Measurements from ENCODE around the gene CRHR2. TPM values are rescaled to one million over a fixed set of nuclear protein-coding genes. Genes with fewer than 3 reads are reported as not detected.

The CRHR2 gene
- polyA plus RNA-seq, 2 of the 4 experiments (the other 2 are of a cell fraction) = not detected

- WGBS (ENCODE audit: missing lambda C conversion rate) = 93% methylated on average over 2 of the region's 2 CpGs
- Histone ChIP-seq H3K4me1 (peaks cover 6% of the 10 kb centered on the region; the same call in 2 of the 3 replicates), H3K4me3 (no peak overlapping the region), H3K4me2 (no peak overlapping the region), H3K9me3 (no peaks in the 10 kb centered on the region), H3K27ac (no peak overlapping the region)
- POLR2A ChIA-PET = no interaction called here
- DNase-seq (ENCODE audit: low read depth in 1 of 2, low spot score in 1 of 2) = no peak
- CTCF ChIA-PET = interaction anchor here (2.3 to 2.7 kb wide), 2 partner anchors 10 to 15 kb away, joined by 8 to 31 read pairs; no protein-coding TSS in a partner anchor
- no peak for TF ChIP-seq BHLHE40 (IDR thresholded peaks at IDR 0.05; ENCODE audit: low read depth, low read length)
- ATAC-seq = no peak
- no peak for FAIRE-seq
These were observed 47.8 kb upstream of the CRHR2 start for GRCh38 chr7:30730097-30730496.

- Histone ChIP-seq H3K27ac (no peak overlapping the region), H3K9me3 (no peaks in the 10 kb centered on the region), H3K4me2 (no peak overlapping the region), H3K4me3 (no peak overlapping the region), H3K4me1 (peaks cover 6% of the 10 kb centered on the region; the same call in 2 of the 3 replicates)
- no peak for DNase-seq (ENCODE audit: low read depth in 1 of 2, low spot score in 1 of 2)
- FAIRE-seq = no peak
- POLR2A ChIA-PET = no interaction called here
- ATAC-seq = no peak
- CTCF ChIA-PET = interaction anchor here (0.5 to 2.7 kb wide), 3 partner anchors 11 to 468 kb away, joined by 3 to 31 read pairs (median 4); no protein-coding TSS in a partner anchor
- TF ChIP-seq EHMT2 (IDR thresholded peaks at IDR 0.05; ENCODE audit: low read depth) (no peak), EHF (CRISPR knock-in tag; IDR thresholded peaks at IDR 0.05) (no peak), REST (IDR thresholded peaks at IDR 0.05) (no peak), CBX8 (IDR thresholded peaks at IDR 0.05) (no peak), HES2 (IDR thresholded peaks at IDR 0.05) (no peak), MAFK (IDR thresholded peaks at IDR 0.05; ENCODE audit: partially characterized antibody) (no peak), JUNB (IDR thresholded peaks at IDR 0.05) (no peak), ZFP36 (IDR thresholded peaks at IDR 0.05; ENCODE audit: borderline replicate concordance, partially characterized antibody) (no peak), ELK1 (IDR thresholded peaks at IDR 0.05; ENCODE audit: low read depth, low read length) (no peak), SREBF2 (IDR thresholded peaks at IDR 0.05) (no peak)
- WGBS (ENCODE audit: missing lambda C conversion rate) = 10% methylated on average over 2 of the region's 2 CpGs
These were observed 47.4 kb upstream of the CRHR2 start for GRCh38 chr7:30729642-30730041.

- no peak overlapping the region for H3K27ac ChIP-seq
- TF ChIP-seq RFX5 (IDR thresholded peaks at IDR 0.05) = no peak
- H3K4me1 ChIP-seq = peaks cover 6% of the 10 kb centered on the region; the same call in 2 of the 3 replicates
- DNase-seq (ENCODE audit: low read depth in 1 of 2, low spot score in 1 of 2) (no peak), ATAC-seq (no peak), FAIRE-seq (no peak)
- 39% methylated on average over 6 of the region's 6 CpGs for WGBS (ENCODE audit: missing lambda C conversion rate)
- H3K4me3 ChIP-seq = no peak overlapping the region
- H3K4me2 ChIP-seq = no peak overlapping the region
- no peaks in the 10 kb centered on the region for H3K9me3 ChIP-seq
- ChIA-PET POLR2A (no interaction called here), CTCF (interaction anchor here (1.1 to 6.3 kb wide), 4 partner anchors 11 to 453 kb away, joined by 3 to 48 read pairs (median 17); no protein-coding TSS in a partner anchor)
These were observed 46.4 kb upstream of the CRHR2 start for GRCh38 chr7:30728591-30729100.

- CTCF ChIA-PET = interaction anchor here (0.7 to 6.3 kb wide), 3 partner anchors 12 to 102 kb away, joined by 3 to 48 read pairs (median 5); no protein-coding TSS in a partner anchor
- no peak; a peak in 1 of 6 replicates for ATAC-seq
- 47% methylated on average over 7 of the region's 8 CpGs for WGBS (ENCODE audit: missing lambda C conversion rate)
- no peak overlapping the region for H3K27ac ChIP-seq
- POLR2A ChIA-PET = no interaction called here
- no peak for FAIRE-seq
- no peak for DNase-seq (ENCODE audit: low read depth in 1 of 2, low spot score in 1 of 2)
- no peak overlapping the region for H3K4me3 ChIP-seq
- no peaks in the 10 kb centered on the region for H3K9me3 ChIP-seq
- H3K4me2 ChIP-seq = no peak overlapping the region
- H3K4me1 ChIP-seq = peaks cover 6% of the 10 kb centered on the region; the same call in 2 of the 3 replicates
- TF ChIP-seq ELK1 (IDR thresholded peaks at IDR 0.05; ENCODE audit: low read depth, low read length) = no peak
- TF ChIP-seq HEYL (CRISPR knock-in tag; IDR thresholded peaks at IDR 0.05) = no peak
- no peak for TF ChIP-seq CHD2 (IDR thresholded peaks at IDR 0.05; ENCODE audit: low read length, partially characterized antibody)
- TF ChIP-seq RCOR1 (IDR thresholded peaks at IDR 0.05; ENCODE audit: low read depth, low read length) = no peak
- TF ChIP-seq HOXA7 (CRISPR knock-in tag; IDR thresholded peaks at IDR 0.05) = no peak
- no peak for TF ChIP-seq HOXB5 (CRISPR knock-in tag; IDR thresholded peaks at IDR 0.05)
- no peak for TF ChIP-seq GATA3 (IDR thresholded peaks at IDR 0.05; ENCODE audit: borderline replicate concordance)
- no peak for TF ChIP-seq RFX5 (IDR thresholded peaks at IDR 0.05)
- no peak for TF ChIP-seq ZNF302 (CRISPR knock-in tag; IDR thresholded peaks at IDR 0.05)
- no peak for TF ChIP-seq KDM1A (IDR thresholded peaks at IDR 0.05; ENCODE audit: low read depth)
- no peak for TF ChIP-seq RNF2 (IDR thresholded peaks at IDR 0.05; ENCODE audit: borderline replicate concordance, low read depth)
- no peak for TF ChIP-seq POLR2AphosphoS2 (conservative IDR thresholded peaks at IDR 0.05; ENCODE audit: low read length)
- TF ChIP-seq PHF8 (IDR thresholded peaks at IDR 0.05; ENCODE audit: borderline replicate concordance, low read depth) = no peak
- no peak for TF ChIP-seq MAFK (IDR thresholded peaks at IDR 0.05; ENCODE audit: partially characterized antibody)
These were observed 45.0 kb upstream of the CRHR2 start for GRCh38 chr7:30727061-30727945.

All from A549 (cell line).